Esophagus muscularis mucosa (tissue), 4 donors: ENCODE data around the gene NDUFB2. TPM values are rescaled to one million over a fixed set of nuclear protein-coding genes. Genes with fewer than 3 reads are reported as not detected.
"Not testable (repeated sequence)": the region's sequence is repeated elsewhere in the genome, so short reads cannot be mapped to it uniquely, and the experiment has no call there.

Experiments used
- DNase-seq: peaks from one replicate; pipeline ENCODE4 v3.0.0-alpha.2; 2017; ENCODE audit errors: extremely low spot score
- H3K27ac ChIP-seq, 4 donors: fragments of 200-600 bp; sonication (generic); replicated peaks in 1 of 4; 1 replicate in 3 of 4; 2 replicates in 1 of 4; pipeline ENCODE4 v1.5.1; 2016 to 2019; ENCODE audit warnings: mild to moderate bottlenecking in 1 of 4
- H3K27me3 ChIP-seq, 4 donors: fragments of 200-600 bp; sonication (generic); one replicate each; pipeline versions ENCODE4 v1.5.1 to v1.6.0; 2016 to 2019
- H3K36me3 ChIP-seq, 4 donors: fragments of 200-600 bp; sonication (generic); one replicate each; pipeline ENCODE4 v1.5.1; 2016 to 2019
- H3K4me1 ChIP-seq, 4 donors: fragments of 200-600 bp; sonication (generic); one replicate each; pipeline ENCODE4 v1.5.1; 2016 to 2019
- H3K4me3 ChIP-seq, 4 donors: fragments of 200-600 bp; sonication (generic); 1 replicate in 2 of 4; 2 replicates in 2 of 4; pipeline ENCODE4 v1.5.1; 2016 to 2019; ENCODE audit warnings: mild to moderate bottlenecking in 4 of 4, moderate library complexity in 1 of 4
- H3K9me3 ChIP-seq, 4 donors: fragments of 200-600 bp; sonication (generic); 1 replicate in 3 of 4; 2 replicates in 1 of 4; pipeline ENCODE4 v1.5.1; 2016 to 2019
- EP300 ChIP-seq: sonication (generic); formaldehyde crosslinking; IDR thresholded peaks from one replicate; pipeline ENCODE4 v1.6.1; 2017; ENCODE audit warnings: antibody characterized with exemption
- POLR2A ChIP-seq: fragments of 450-650 bp; IDR thresholded peaks from one replicate; pipeline ENCODE4 v1.6.1; 2017; ENCODE audit warnings: antibody characterized with exemption, moderate library complexity, mild to moderate bottlenecking, low read depth
- POLR2AphosphoS5 ChIP-seq, 2 donors: sonication (generic); formaldehyde crosslinking; IDR thresholded peaks; one replicate each; pipeline ENCODE4 v1.6.1; 2017; ENCODE audit warnings: antibody characterized with exemption in 2 of 2
- WGBS: methylation state at CpG from one replicate; pipeline ENCODE4 v1.1.5; 2018; 5-methylcytosine and 5-hydroxymethylcytosine counted together
- intact Hi-C: fragments of 100-400 bp; cut with DNase I; formaldehyde crosslinking; loops from one replicate; pipeline ENCODE4 v1.15.1; 2023
- total RNA-seq, 4 donors: library from RNA; depleted of rRNA; stranded (reverse); fragments of >200 nt; gene quantifications; one replicate each; pipeline versions ENCODE4 v1.1.0 to v1.2.1, GENCODE V29; 2016
- TF ChIP-seq, protein P1 (sequence below), 3 experiments: fragments of 200-600 bp in 2 of 3; fragments of 450-650 bp in 1 of 3; sonication (generic) in 2 of 3; IDR thresholded peaks; one replicate each; pipeline ENCODE4 v1.5.1; 2017 to 2019; ENCODE audit warnings: antibody characterized with exemption in 3 of 3, mild to moderate bottlenecking in 2 of 3, moderate library complexity in 1 of 3

Gene NDUFB2
- total RNA-seq, 4 donors from 2014 or later: 235 to 279 (median 262) TPM

DNA sequence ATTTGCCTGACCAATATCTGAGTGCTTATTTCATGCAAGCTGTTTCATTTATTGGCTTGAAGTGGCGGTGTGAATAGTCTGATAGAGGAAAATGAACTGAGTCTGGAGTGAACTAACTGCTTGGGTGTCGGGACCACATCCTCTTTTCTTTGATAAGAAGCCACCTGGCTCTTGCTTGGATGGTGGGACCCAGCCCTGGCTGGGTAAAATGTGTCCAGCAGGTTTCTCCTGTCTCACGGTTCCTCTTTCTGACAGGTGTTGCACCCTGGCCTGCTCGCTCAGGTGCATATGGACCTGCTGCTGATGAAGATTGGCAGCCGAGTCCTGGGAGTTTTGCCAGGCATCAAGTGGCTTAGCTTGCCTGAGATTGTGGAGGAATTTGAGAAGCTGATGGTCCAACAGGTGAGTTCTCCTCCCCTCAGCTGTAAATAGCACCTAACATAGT is 22.1 kb upstream of the NDUFB2 start:
- Histone ChIP-seq H3K4me1 (peaks cover 28 to 48% (median 40%) of the 10 kb centered on the region in 4 donors), H3K27me3 (no peaks in the 10 kb centered on the region), H3K27ac (peak overlapping the region; percentile 84 to 91 (median 88)), H3K4me3 (peak overlapping the region in 2 of 4 donors; percentile 75 to 77), H3K9me3 (no peaks in the 10 kb centered on the region), H3K36me3 (peaks cover 0 to 30% (median 19%) of the 10 kb centered on the region in 4 donors)
- DNase-seq: no peak
- intact Hi-C loops: loop anchor here (10.0 kb wide), 1 partner anchor 280 kb away; the partner anchor contains the start of gene SLC37A3
- TF ChIP-seq POLR2A: no peak
- TF ChIP-seq, protein P1, sequence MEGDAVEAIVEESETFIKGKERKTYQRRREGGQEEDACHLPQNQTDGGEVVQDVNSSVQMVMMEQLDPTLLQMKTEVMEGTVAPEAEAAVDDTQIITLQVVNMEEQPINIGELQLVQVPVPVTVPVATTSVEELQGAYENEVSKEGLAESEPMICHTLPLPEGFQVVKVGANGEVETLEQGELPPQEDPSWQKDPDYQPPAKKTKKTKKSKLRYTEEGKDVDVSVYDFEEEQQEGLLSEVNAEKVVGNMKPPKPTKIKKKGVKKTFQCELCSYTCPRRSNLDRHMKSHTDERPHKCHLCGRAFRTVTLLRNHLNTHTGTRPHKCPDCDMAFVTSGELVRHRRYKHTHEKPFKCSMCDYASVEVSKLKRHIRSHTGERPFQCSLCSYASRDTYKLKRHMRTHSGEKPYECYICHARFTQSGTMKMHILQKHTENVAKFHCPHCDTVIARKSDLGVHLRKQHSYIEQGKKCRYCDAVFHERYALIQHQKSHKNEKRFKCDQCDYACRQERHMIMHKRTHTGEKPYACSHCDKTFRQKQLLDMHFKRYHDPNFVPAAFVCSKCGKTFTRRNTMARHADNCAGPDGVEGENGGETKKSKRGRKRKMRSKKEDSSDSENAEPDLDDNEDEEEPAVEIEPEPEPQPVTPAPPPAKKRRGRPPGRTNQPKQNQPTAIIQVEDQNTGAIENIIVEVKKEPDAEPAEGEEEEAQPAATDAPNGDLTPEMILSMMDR (IDR thresholded peaks at IDR 0.05): no peak
- TF ChIP-seq EP300: no peak
- no peak for TF ChIP-seq POLR2AphosphoS5 (IDR thresholded peaks at IDR 0.05)
- 92% methylated on average over 5 of the region's 5 CpGs for WGBS

DNA sequence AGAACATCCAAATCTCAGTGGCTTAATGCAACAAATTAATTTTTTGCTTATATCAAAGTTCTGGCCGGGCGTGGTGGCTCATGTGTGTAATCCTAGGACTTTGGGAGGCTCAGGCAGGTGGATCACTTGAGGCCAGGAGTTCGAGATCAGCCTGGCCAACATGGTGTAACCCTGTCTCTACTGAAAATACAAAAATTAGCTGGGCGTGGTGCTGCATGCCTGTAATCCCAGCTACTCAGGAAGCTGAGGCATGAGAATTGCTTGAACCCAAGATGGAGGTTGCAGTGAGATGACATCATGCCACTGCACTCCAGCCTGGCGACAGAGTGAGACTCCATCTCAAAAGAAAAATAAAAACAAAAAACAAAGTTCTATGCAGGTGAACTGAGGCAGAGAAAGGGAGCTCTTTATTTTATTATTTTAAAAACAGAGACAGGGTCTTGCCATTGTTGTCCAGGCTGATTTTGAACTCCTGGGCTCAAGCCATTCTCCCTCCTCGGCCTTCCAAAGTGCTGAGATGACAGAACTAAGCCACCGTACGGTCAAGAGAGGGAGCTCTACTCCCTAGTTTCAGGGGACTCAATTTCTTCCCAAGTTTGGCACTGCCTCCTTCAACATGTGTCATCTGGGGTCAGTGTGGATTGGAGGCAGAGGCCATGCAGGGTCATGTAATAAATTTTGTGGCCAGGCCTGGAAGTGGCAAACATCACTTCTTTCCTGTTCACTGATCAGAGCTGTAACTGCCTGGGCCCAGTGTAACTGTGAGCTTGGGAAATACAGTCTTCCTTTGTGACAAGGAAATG is 21.4 kb upstream of the NDUFB2 start:
- Histone ChIP-seq H3K4me3 (peak overlapping the region in 1 of 4 donors; percentile 10), H3K27me3 (no peaks in the 10 kb centered on the region), H3K9me3 (no peaks in the 10 kb centered on the region), H3K4me1 (peaks cover 28 to 48% (median 40%) of the 10 kb centered on the region in 4 donors), H3K27ac (peak overlapping the region in 3 of 4 donors; percentile 24 to 84 (median 37)), H3K36me3 (peaks cover 2 to 37% (median 25%) of the 10 kb centered on the region in 4 donors)
- no peak for DNase-seq
- 53% methylated on average over 8 of the region's 8 CpGs for WGBS
- TF ChIP-seq, protein P1 (IDR thresholded peaks at IDR 0.05): peak; percentile 44 to 52 (median 48)
- TF ChIP-seq POLR2A (no peak), EP300 (no peak), POLR2AphosphoS5 (IDR thresholded peaks at IDR 0.05) (peak; percentile 25 to 53)
- intact Hi-C loops: loop anchor here (10.0 kb wide), 1 partner anchor 280 kb away; the partner anchor contains the start of gene SLC37A3

DNA sequence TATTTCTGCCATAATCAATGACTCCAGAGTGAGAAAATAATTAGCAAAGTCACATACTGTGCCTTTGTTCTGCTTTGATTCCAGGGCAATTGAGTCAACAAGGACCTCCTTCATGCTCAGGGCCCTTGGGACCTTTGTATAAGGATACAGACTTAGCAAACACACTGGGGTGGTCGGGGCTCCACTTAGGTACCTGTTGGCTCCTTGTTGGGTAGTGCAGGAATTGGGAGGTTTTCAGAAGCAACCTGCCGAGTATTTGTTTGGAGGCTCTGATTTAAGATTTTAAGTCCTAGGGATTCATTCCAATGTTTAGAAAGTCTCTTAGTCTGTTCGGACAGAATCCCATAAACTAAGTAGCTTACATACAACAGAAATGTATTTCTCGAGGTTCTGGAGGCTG is 20.8 kb upstream of the NDUFB2 start:
- no peak for DNase-seq
- Histone ChIP-seq H3K27me3 (no peaks in the 10 kb centered on the region), H3K4me3 (no peak overlapping the region), H3K9me3 (no peaks in the 10 kb centered on the region), H3K4me1 (peaks cover 28 to 48% (median 40%) of the 10 kb centered on the region in 4 donors), H3K27ac (peak overlapping the region in 3 of 4 donors; percentile 24 to 84 (median 37)), H3K36me3 (peaks cover 6 to 43% (median 31%) of the 10 kb centered on the region in 4 donors)
- WGBS: 74% methylated on average over 4 of the region's 4 CpGs
- intact Hi-C loops: loop anchor here (10.0 kb wide), 1 partner anchor 281 kb away; the partner anchor contains the start of gene SLC37A3
- TF ChIP-seq, protein P1 (IDR thresholded peaks at IDR 0.05): no peak
- TF ChIP-seq EP300: no peak
- no peak for TF ChIP-seq POLR2AphosphoS5 (IDR thresholded peaks at IDR 0.05)
- TF ChIP-seq POLR2A: no peak

DNA sequence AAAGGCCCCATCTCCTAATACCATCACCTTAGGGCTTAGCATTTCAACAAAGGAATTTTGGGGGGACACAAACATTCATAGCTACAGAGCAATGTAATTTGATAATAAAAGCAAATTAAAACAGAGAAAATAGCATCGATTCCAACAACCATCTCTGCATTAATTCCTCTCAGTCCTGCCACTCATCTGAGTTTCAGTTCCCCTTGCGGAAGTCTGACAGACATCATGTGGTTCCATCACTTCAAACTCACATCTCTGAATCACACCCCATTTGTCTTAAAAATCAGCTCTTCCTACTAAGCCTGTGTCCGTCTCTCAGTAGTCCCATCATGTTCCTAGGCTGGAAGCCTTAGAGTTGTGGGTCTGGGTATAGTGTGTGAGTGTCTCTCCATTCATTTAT is 20.2 kb upstream of the NDUFB2 start:
- DNase-seq: no peak
- Histone ChIP-seq H3K4me1 (peaks cover 28 to 48% (median 40%) of the 10 kb centered on the region in 4 donors), H3K27ac (no peak overlapping the region), H3K9me3 (no peaks in the 10 kb centered on the region), H3K4me3 (no peak overlapping the region), H3K36me3 (peaks cover 10 to 49% (median 37%) of the 10 kb centered on the region in 4 donors), H3K27me3 (no peaks in the 10 kb centered on the region)
- WGBS: 81% methylated on average over 3 of the region's 3 CpGs
- intact Hi-C loops: loop anchor here (10.0 kb wide), 1 partner anchor 282 kb away; the partner anchor contains the start of gene SLC37A3
- no peak for TF ChIP-seq POLR2AphosphoS5 (IDR thresholded peaks at IDR 0.05)
- no peak for TF ChIP-seq EP300
- TF ChIP-seq POLR2A: no peak
- TF ChIP-seq, protein P1 (IDR thresholded peaks at IDR 0.05): no peak

DNA sequence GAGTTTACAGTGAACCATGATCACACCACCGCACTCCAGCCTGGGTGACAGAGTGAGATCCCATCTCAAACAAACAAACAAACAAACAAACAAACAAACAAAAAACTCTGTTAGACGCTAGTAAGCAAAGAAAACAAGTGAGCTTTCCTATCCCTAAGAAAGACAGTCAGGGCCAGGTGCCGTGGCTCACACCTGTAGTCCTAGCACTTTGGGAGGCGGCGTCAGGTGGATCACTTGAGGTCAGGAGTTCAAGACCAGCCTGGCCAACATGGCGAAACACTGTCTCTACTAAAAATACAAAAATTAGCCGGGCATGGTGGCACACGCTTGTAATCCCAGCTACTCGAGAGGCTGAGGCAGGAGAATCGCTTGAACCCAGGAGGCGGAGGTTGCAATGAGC is 19.6 kb upstream of the NDUFB2 start:
- H3K4me1 ChIP-seq: peaks cover 28 to 45% (median 38%) of the 10 kb centered on the region in 4 donors
- not testable (repeated sequence) for H3K27ac ChIP-seq, H3K9me3 ChIP-seq, H3K4me3 ChIP-seq, H3K27me3 ChIP-seq, DNase-seq
- WGBS: 96% methylated on average over 11 of the region's 11 CpGs
- peaks cover 10 to 56% (median 44%) of the 10 kb centered on the region in 4 donors for H3K36me3 ChIP-seq
- intact Hi-C loops: loop anchor here (10.0 kb wide), 1 partner anchor 282 kb away; the partner anchor contains the start of gene SLC37A3
